Measurements from ENCODE around the gene LRRC61. TPM values are rescaled to one million over a fixed set of nuclear protein-coding genes. Genes with fewer than 3 reads are reported as not detected.
A peak's percentile ranks its signal among the peaks of the same experiment; 100 is the strongest.

LRRC61 gene
- polyA plus RNA-seq, 1 donor (not counting 4 experiments of a cell fraction or from before 2014, with no cell fraction given): 1.0 TPM

DNA sequence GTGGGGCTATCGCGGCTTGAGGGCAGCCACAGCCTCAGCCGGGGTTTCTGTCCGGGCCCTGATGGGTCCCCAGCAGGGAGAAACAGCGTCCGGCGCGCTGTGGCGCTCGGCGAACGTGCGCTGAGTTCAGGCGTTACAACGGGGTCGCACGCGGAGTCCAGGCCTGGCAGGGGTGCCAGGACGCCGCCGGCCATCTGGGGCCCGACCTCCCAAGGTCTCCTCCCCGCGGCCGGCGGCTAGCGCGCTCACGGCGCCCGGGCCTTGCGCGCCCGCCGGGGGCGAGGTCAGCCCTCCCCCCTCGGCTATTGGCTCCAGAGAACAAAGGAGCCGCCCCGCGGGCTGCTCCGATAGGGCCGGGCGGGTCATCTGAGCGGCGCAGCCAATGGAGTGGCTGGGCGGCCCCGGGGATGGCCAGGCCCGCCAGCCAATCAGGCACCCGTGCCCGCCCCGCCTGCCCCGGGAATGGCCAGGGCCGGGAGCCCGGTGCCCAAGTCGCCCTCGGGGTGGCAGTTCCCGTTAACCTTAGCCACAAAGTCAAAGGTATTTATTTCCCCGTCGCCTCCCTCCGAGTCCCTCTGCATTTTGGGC, 55.8 kb downstream of the LRRC61 start, which contains the start of gene ZNF775:
Gene ZNF775, plus strand, starts transcription at position 478 of the 588 bp plus-strand sequence. CDS start 9,141 bp downstream, outside the sequence.
- H3K27ac ChIP-seq (ENCODE audit: control insufficient read depth, insufficient read depth, low read length): peak within 1 kb of the TSS; percentile 40
- no peaks in the 10 kb centered on the region for H3K36me3 ChIP-seq (ENCODE audit: control insufficient read depth in 2 of 2, extremely low read depth in 1 of 2, insufficient read depth in 2 of 2, low read length in 2 of 2)
- DNase-seq (ENCODE audit: low read depth, low spot score) (peak; percentile 40), FAIRE-seq (no peak)
- H3K9me1 ChIP-seq (ENCODE audit: control insufficient read depth, extremely low read depth, insufficient read depth, low read length): no peaks in the 10 kb centered on the region
- H3K9ac ChIP-seq (ENCODE audit: control insufficient read depth, extremely low read depth, insufficient read depth, low read length): peak within 1 kb of the TSS; percentile 68
- no peaks in the 10 kb centered on the region for H3K27me3 ChIP-seq (ENCODE audit: control insufficient read depth, extremely low read depth, insufficient read depth, low read length)
- H4K20me1 ChIP-seq (ENCODE audit: control insufficient read depth, extremely low read depth, insufficient read depth, low read length): peaks cover 3% of the 10 kb centered on the region
- H3K4me3 ChIP-seq (ENCODE audit: control insufficient read depth in 2 of 3, extremely low read depth in 1 of 3, insufficient read depth in 2 of 3, low read depth in 1 of 3, low read length in 3 of 3): peak within 1 kb of the TSS; percentile 63 to 87 (median 74)
- H3K79me2 ChIP-seq (ENCODE audit: control insufficient read depth, insufficient read depth, low read length): peaks cover 5% of the 10 kb centered on the region
- TF ChIP-seq, protein P1, sequence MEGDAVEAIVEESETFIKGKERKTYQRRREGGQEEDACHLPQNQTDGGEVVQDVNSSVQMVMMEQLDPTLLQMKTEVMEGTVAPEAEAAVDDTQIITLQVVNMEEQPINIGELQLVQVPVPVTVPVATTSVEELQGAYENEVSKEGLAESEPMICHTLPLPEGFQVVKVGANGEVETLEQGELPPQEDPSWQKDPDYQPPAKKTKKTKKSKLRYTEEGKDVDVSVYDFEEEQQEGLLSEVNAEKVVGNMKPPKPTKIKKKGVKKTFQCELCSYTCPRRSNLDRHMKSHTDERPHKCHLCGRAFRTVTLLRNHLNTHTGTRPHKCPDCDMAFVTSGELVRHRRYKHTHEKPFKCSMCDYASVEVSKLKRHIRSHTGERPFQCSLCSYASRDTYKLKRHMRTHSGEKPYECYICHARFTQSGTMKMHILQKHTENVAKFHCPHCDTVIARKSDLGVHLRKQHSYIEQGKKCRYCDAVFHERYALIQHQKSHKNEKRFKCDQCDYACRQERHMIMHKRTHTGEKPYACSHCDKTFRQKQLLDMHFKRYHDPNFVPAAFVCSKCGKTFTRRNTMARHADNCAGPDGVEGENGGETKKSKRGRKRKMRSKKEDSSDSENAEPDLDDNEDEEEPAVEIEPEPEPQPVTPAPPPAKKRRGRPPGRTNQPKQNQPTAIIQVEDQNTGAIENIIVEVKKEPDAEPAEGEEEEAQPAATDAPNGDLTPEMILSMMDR (optimal IDR thresholded peaks at IDR 0.05 in 1 of 3, IDR thresholded peaks at IDR 0.05 in 1 of 3, conservative IDR thresholded peaks at IDR 0.05 in 1 of 3; ENCODE audit: extremely low read depth in 1 of 3, insufficient read depth in 2 of 3, low read length in 3 of 3): no peak
- no peak for TF ChIP-seq EZH2 (IDR thresholded peaks at IDR 0.05; ENCODE audit: low read length)
- peaks cover 22% of the 10 kb centered on the region for H3K4me1 ChIP-seq (ENCODE audit: control insufficient read depth, extremely low read depth, insufficient read depth, low read length)
- H3K4me2 ChIP-seq (ENCODE audit: control insufficient read depth, extremely low read depth, insufficient read depth, low read depth, low read length): peak within 1 kb of the TSS; percentile 91
- peak within 1 kb of the TSS; percentile 74 for H2AFZ ChIP-seq (ENCODE audit: control insufficient read depth, low read length)
- dilution Hi-C loops (cut with MboI; ENCODE audit: extremely low pct_ligation_motif_present, low sequenced_read_pairs): no loop called here
- H3K9me3 ChIP-seq (ENCODE audit: control insufficient read depth, low read depth, low read length): no peaks in the 10 kb centered on the region

DNA sequence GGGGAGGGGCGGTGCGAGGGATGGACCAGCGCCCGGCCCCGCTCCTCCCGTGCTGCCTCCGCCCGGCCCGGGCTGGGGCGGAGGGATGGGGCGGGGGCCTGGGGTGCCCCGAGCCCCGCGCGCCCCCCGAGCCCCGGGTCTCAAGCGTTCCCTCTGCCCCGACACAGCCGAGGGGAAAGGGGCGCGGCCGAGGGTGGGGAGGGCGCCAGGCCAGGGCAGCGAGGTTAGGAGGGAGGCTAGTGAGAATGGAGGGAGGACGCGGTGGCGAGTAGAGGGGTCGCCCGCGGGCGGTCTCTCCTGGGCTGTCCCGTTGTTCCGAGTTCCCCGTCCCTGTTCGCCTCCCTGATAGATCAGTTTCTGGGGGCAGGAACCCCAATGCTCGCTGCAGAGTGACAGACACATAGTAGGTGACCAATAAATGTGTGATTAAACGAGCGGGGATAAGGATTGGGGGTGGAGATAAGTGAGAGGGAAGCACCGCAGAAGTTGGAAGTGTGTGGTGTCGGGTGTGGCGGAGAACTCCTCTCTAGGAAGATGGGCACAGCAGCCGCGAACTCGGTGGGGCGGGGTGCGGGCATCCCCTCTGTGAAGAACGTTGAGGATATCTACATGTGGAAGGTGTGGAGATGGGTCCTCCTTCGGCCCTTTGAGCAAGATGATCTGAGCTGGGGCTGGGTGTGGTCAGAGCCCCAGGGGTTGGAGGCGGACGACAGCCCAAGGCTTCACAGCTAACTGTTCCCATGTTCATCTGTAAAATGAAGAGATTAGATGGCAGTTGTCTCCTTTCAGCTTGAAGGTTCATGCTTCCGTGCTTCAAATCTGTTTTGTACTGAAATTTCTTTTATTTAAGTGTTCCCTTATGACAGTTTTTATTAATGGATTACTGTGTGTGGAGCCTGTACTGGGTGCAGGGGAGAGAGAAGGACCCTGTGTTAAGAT, 56.6 kb downstream of the LRRC61 start:
- FAIRE-seq: no peak
- Histone ChIP-seq H3K9me3 (ENCODE audit: control insufficient read depth, low read depth, low read length) (no peaks in the 10 kb centered on the region), H3K27ac (ENCODE audit: control insufficient read depth, insufficient read depth, low read length) (no peak overlapping the region), H3K4me1 (ENCODE audit: control insufficient read depth, extremely low read depth, insufficient read depth, low read length) (peaks cover 22% of the 10 kb centered on the region), H4K20me1 (ENCODE audit: control insufficient read depth, extremely low read depth, insufficient read depth, low read length) (no peaks in the 10 kb centered on the region), H3K9me1 (ENCODE audit: control insufficient read depth, extremely low read depth, insufficient read depth, low read length) (no peaks in the 10 kb centered on the region), H3K36me3 (ENCODE audit: control insufficient read depth in 2 of 2, extremely low read depth in 1 of 2, insufficient read depth in 2 of 2, low read length in 2 of 2) (no peaks in the 10 kb centered on the region), H3K27me3 (ENCODE audit: control insufficient read depth, extremely low read depth, insufficient read depth, low read length) (no peaks in the 10 kb centered on the region), H3K79me2 (ENCODE audit: control insufficient read depth, insufficient read depth, low read length) (peaks cover 5% of the 10 kb centered on the region), H2AFZ (ENCODE audit: control insufficient read depth, low read length) (peak overlapping the region; percentile 74), H3K9ac (ENCODE audit: control insufficient read depth, extremely low read depth, insufficient read depth, low read length) (peak overlapping the region; percentile 52), H3K4me2 (ENCODE audit: control insufficient read depth, extremely low read depth, insufficient read depth, low read depth, low read length) (peak overlapping the region; percentile 90), H3K4me3 (ENCODE audit: control insufficient read depth in 2 of 3, extremely low read depth in 1 of 3, insufficient read depth in 2 of 3, low read depth in 1 of 3, low read length in 3 of 3) (peak overlapping the region; percentile 63 to 87 (median 74))
- no peak for DNase-seq (ENCODE audit: low read depth, low spot score)
- TF ChIP-seq, protein P1 (optimal IDR thresholded peaks at IDR 0.05 in 1 of 3, IDR thresholded peaks at IDR 0.05 in 1 of 3, conservative IDR thresholded peaks at IDR 0.05 in 1 of 3; ENCODE audit: extremely low read depth in 1 of 3, insufficient read depth in 2 of 3, low read length in 3 of 3): no peak
- dilution Hi-C loops (cut with MboI; ENCODE audit: extremely low pct_ligation_motif_present, low sequenced_read_pairs): no loop called here
